H1 (cell line): ENCODE data around the gene COMMD2. TPM values are rescaled to one million over a fixed set of nuclear protein-coding genes. Genes with fewer than 3 reads are reported as not detected.
A peak's percentile ranks its signal among the peaks of the same experiment; 100 is the strongest.

Experiments used
- CTCF ChIA-PET: fragments of 300-600 bp; sonication (Branson Sonifier 250); formaldehyde crosslinking; loops from one replicate; lab custom pipeline; 2021; ENCODE audit not compliant: partially characterized antibody; lab: Charles Lee
- POLR2A ChIA-PET: fragments of 300-600 bp; sonication (Branson Sonifier 250); formaldehyde crosslinking; loops from one replicate; lab custom pipeline; 2021; ENCODE audit warnings: inconsistent platforms; ENCODE audit not compliant: partially characterized antibody; lab: Charles Lee
- DNase-seq, 2 experiments: peaks; one replicate each; pipeline versions ENCODE4 v3.0.0 to v3.0.0-alpha.2; 2010 to 2022; ENCODE audit warnings: low spot score in 2 of 2, low read depth in 1 of 2, mixed read lengths in 1 of 2
- FAIRE-seq: peaks from 2 replicates; lab custom pipeline; 2011; peaks lifted over from hg19 to GRCh38; lab: Jason Lieb, UNC
- H2AFZ ChIP-seq: 2 replicates; pipeline ENCODE4 v1.8.1; 2012; ENCODE audit warnings: low read length, inconsistent platforms
- H2AK5ac ChIP-seq: 2 replicates; pipeline ENCODE4 v1.6.1; 2013; ENCODE audit warnings: low read depth, low read length
- H2BK120ac ChIP-seq: replicated peaks from 2 replicates; pipeline ENCODE3; 2013; ENCODE audit warnings: low read depth, low read length, inconsistent platforms
- H2BK12ac ChIP-seq: 2 replicates; pipeline ENCODE4 v1.6.1; 2013; ENCODE audit warnings: low read depth, low read length
- H2BK15ac ChIP-seq: 2 replicates; pipeline ENCODE4 v1.6.1; 2013; ENCODE audit warnings: low read length
- H2BK20ac ChIP-seq: 2 replicates; pipeline ENCODE4 v1.6.1; 2013; ENCODE audit warnings: low read length
- H2BK5ac ChIP-seq: 2 replicates; pipeline ENCODE4 v1.6.1; 2013; ENCODE audit warnings: low read depth, low read length
- H3K14ac ChIP-seq: 2 replicates; pipeline ENCODE4 v1.6.1; 2013; ENCODE audit warnings: inconsistent platforms; ENCODE audit not compliant: insufficient read length
- H3K18ac ChIP-seq: 2 replicates; pipeline ENCODE4 v1.6.1; 2013; ENCODE audit warnings: low read length; ENCODE audit errors: extremely low read depth
- H3K23ac ChIP-seq: 2 replicates; pipeline ENCODE4 v1.6.1; 2013; ENCODE audit warnings: inconsistent platforms; ENCODE audit not compliant: insufficient read length
- H3K23me2 ChIP-seq: 2 replicates; pipeline ENCODE4 v1.6.1; 2013; ENCODE audit warnings: low read depth, low read length
- H3K27ac ChIP-seq: 2 replicates; pipeline ENCODE4 v1.6.1; 2011; ENCODE audit warnings: low read depth, low read length, inconsistent platforms
- H3K27me3 ChIP-seq, 4 experiments: replicated peaks in 1 of 4; 1 replicate in 1 of 4; 2 replicates in 3 of 4; pipeline versions ENCODE4 v1.6.1 to v1.8.1; 2011 to 2013; ENCODE audit warnings: low read length in 3 of 4, mild to moderate bottlenecking in 3 of 4, inconsistent platforms in 2 of 4, mixed read lengths in 2 of 4, moderate library complexity in 1 of 4; ENCODE audit not compliant: control insufficient read depth in 3 of 4, insufficient read depth in 3 of 4; ENCODE audit errors: extremely low read depth in 1 of 4
- H3K36me3 ChIP-seq, 4 experiments: 2 replicates each; pipeline versions ENCODE4 v1.6.1 to v1.8.1; 2011 to 2013; ENCODE audit warnings: mild to moderate bottlenecking in 4 of 4, low read length in 3 of 4, moderate library complexity in 2 of 4, control low read depth in 1 of 4, inconsistent platforms in 1 of 4; ENCODE audit not compliant: insufficient read depth in 4 of 4, control insufficient read depth in 2 of 4
- H3K4ac ChIP-seq: replicated peaks from 2 replicates; pipeline ENCODE3; 2013; ENCODE audit warnings: low read length, low read depth, mixed read lengths, inconsistent platforms; ENCODE audit not compliant: insufficient read length
- H3K4me1 ChIP-seq, 4 experiments: replicated peaks in 1 of 4; 1 replicate in 1 of 4; 2 replicates in 3 of 4; pipeline versions ENCODE4 v1.6.1 to v1.8.1; 2011 to 2013; ENCODE audit warnings: low read length in 3 of 4, inconsistent platforms in 2 of 4, mixed read lengths in 1 of 4; ENCODE audit not compliant: insufficient read depth in 4 of 4, control insufficient read depth in 3 of 4
- H3K4me2 ChIP-seq, 2 experiments: 2 replicates each; pipeline versions ENCODE4 v1.6.1 to v1.8.1; 2011 to 2013; ENCODE audit warnings: low read depth in 2 of 2, low read length in 2 of 2, control low read depth in 1 of 2, inconsistent platforms in 1 of 2, mild to moderate bottlenecking in 1 of 2; ENCODE audit not compliant: insufficient read depth in 1 of 2
- H3K4me3 ChIP-seq, 4 experiments: fragments of 200-600, 300-600 bp in 1 of 4; sonication (generic), shearing (Covaris generic), sonication (Bioruptor Twin) in 1 of 4; 2 replicates each; pipeline versions ENCODE4 v1.5.1 to v1.8.1; 2011 to 2016; ENCODE audit warnings: low read length in 4 of 4, low read depth in 3 of 4, control low read depth in 2 of 4, inconsistent platforms in 2 of 4, mild to moderate bottlenecking in 2 of 4, mixed read lengths in 1 of 4, moderate library complexity in 1 of 4; ENCODE audit not compliant: insufficient read depth in 2 of 4; ENCODE audit errors: extremely low read depth in 1 of 4
- H3K56ac ChIP-seq: replicated peaks from 2 replicates; pipeline ENCODE3; 2013; ENCODE audit warnings: low read depth, mild to moderate bottlenecking, mixed read lengths, low read length, inconsistent platforms; ENCODE audit not compliant: insufficient read length
- H3K79me1 ChIP-seq: 2 replicates; pipeline ENCODE4 v1.6.1; 2013; ENCODE audit warnings: low read depth, low read length, control low read depth
- H3K79me2 ChIP-seq, 2 experiments: 2 replicates each; pipeline versions ENCODE4 v1.6.1 to v1.8.1; 2012 to 2013; ENCODE audit warnings: low read length in 2 of 2, mild to moderate bottlenecking in 2 of 2, inconsistent platforms in 1 of 2; ENCODE audit not compliant: insufficient read depth in 2 of 2, control insufficient read depth in 1 of 2
- H3K9ac ChIP-seq, 4 experiments: replicated peaks in 1 of 4; 1 replicate in 1 of 4; 2 replicates in 3 of 4; pipeline versions ENCODE4 v1.6.1 to v1.8.1; 2011 to 2013; ENCODE audit warnings: low read depth in 3 of 4, low read length in 3 of 4, control low read depth in 2 of 4, mild to moderate bottlenecking in 2 of 4, moderate library complexity in 2 of 4, inconsistent platforms in 1 of 4; ENCODE audit errors: extremely low read depth in 1 of 4
- H3K9me3 ChIP-seq, 2 experiments: 2 replicates each; pipeline versions ENCODE4 v1.6.1 to v1.8.1; 2012 to 2013; ENCODE audit warnings: mild to moderate bottlenecking in 2 of 2, moderate library complexity in 2 of 2, control low read depth in 1 of 2, inconsistent platforms in 1 of 2, low read depth in 1 of 2, low read length in 1 of 2, mixed read lengths in 1 of 2; ENCODE audit not compliant: insufficient read depth in 2 of 2
- H4K20me1 ChIP-seq, 2 experiments: replicated peaks in 1 of 2; 2 replicates each; pipeline versions ENCODE3 to v1.8.1; 2011 to 2013; ENCODE audit warnings: inconsistent platforms in 2 of 2, low read length in 2 of 2, mild to moderate bottlenecking in 1 of 2; ENCODE audit not compliant: insufficient read depth in 2 of 2, control insufficient read depth in 1 of 2
- H4K5ac ChIP-seq: 2 replicates; pipeline ENCODE4 v1.6.1; 2013; ENCODE audit warnings: low read length, low read depth, mixed read lengths, inconsistent platforms; ENCODE audit not compliant: insufficient read length
- H4K8ac ChIP-seq: 2 replicates; pipeline ENCODE4 v1.8.0; 2013; ENCODE audit warnings: mild to moderate bottlenecking, moderate library complexity, low read length, inconsistent platforms; ENCODE audit not compliant: insufficient read depth; ENCODE audit errors: extremely low read depth
- H4K91ac ChIP-seq: replicated peaks from 2 replicates; pipeline ENCODE3; 2013; ENCODE audit warnings: low read length, mixed read lengths, inconsistent platforms; ENCODE audit not compliant: insufficient read length
- CEBPB ChIP-seq: IDR thresholded peaks from 2 replicates; pipeline ENCODE4 v1.6.1; 2012; ENCODE audit warnings: low read depth, low read length
- EGR1 ChIP-seq: IDR thresholded peaks from 2 replicates; pipeline ENCODE4 v1.6.1; 2011; ENCODE audit warnings: low read depth, low read length, borderline replicate concordance
- EP300 ChIP-seq, 2 experiments: IDR thresholded peaks; 1 replicate in 1 of 2; 2 replicates in 1 of 2; pipeline ENCODE4 v1.6.1; 2011 to 2012; ENCODE audit warnings: low read depth in 2 of 2, low read length in 2 of 2, mild to moderate bottlenecking in 2 of 2, borderline replicate concordance in 1 of 2, inconsistent platforms in 1 of 2, moderate library complexity in 1 of 2
- FOSL1 ChIP-seq: IDR thresholded peaks from 2 replicates; pipeline ENCODE4 v1.6.1; 2011; ENCODE audit warnings: mild to moderate bottlenecking, low read depth, low read length, moderate library complexity; ENCODE audit not compliant: insufficient read depth
- GABPA ChIP-seq: IDR thresholded peaks from 2 replicates; pipeline ENCODE4 v1.6.1; 2011; ENCODE audit warnings: mild to moderate bottlenecking, low read length, moderate library complexity, borderline replicate concordance; ENCODE audit not compliant: insufficient read depth
- HDAC6 ChIP-seq: IDR thresholded peaks from one replicate; pipeline ENCODE4 v1.7.1; 2012; ENCODE audit warnings: low read depth, mild to moderate bottlenecking, inconsistent platforms, low read length, moderate library complexity
- JUN ChIP-seq: IDR thresholded peaks from 2 replicates; pipeline ENCODE4 v1.6.1; 2011; ENCODE audit warnings: low read depth, mild to moderate bottlenecking, improper control_type of control experiment, low read length
- JUND ChIP-seq: IDR thresholded peaks from 2 replicates; pipeline ENCODE4 v1.6.1; 2011; ENCODE audit warnings: mild to moderate bottlenecking, improper control_type of control experiment, low read length
- NRF1 ChIP-seq: IDR thresholded peaks from 2 replicates; pipeline ENCODE4 v1.6.1; 2011; ENCODE audit warnings: mild to moderate bottlenecking, low read depth, low read length, improper control_type of control experiment
- RFX5 ChIP-seq: IDR thresholded peaks from 2 replicates; pipeline ENCODE4 v1.6.1; 2011; ENCODE audit warnings: low read depth, low read length, improper control_type of control experiment, borderline replicate concordance
- WGBS, 2 experiments: shearing (Covaris generic) in 1 of 2; methylation state at CpG; one replicate each; pipeline versions ENCODE4 v1.1.6 to v1.1.7; 2013 to 2015; ENCODE audit warnings: low lambda C conversion rate in 2 of 2, mixed read lengths in 2 of 2, inconsistent platforms in 1 of 2, low coverage in 1 of 2, missing lambda C conversion rate in 1 of 2; ENCODE audit not compliant: insufficient replicate concordance in 2 of 2, insufficient coverage in 1 of 2, insufficient read length in 1 of 2; ENCODE audit errors: extremely low coverage in 1 of 2, missing lambda C conversion rate in 1 of 2; 5-methylcytosine and 5-hydroxymethylcytosine counted together
- polyA plus RNA-seq, 7 experiments: library from polyadenylated mRNA; depleted of rRNA in 3 of 7; stranded (reverse) in 5 of 7; unstranded in 2 of 7; fragments of >200 nt in 5 of 7; fragments of 200-250 nt in 2 of 7; gene quantifications; 1 replicate in 5 of 7; 2 replicates in 1 of 7; 4 replicates in 1 of 7; pipeline versions ENCODE4 v1.2.1 to v1.2.3, GENCODE V29; 2011 to 2013; ENCODE audit warnings: missing spikeins in 2 of 7, mixed read lengths in 2 of 7
- total RNA-seq: library from RNA; stranded (reverse); fragmentation: NEBNext Ultra II Directional; extraction: Animal tissue kit (Norgen Biotek cat#: 25700); gene quantifications from 2 replicates; pipeline ENCODE4 v1.2.1, GENCODE V29; 2021

Gene COMMD2
- total and polyA plus RNA-seq, 2 of the 8 experiments (the other 6 are each of a cell fraction or from before 2014, with no cell fraction given): 20.2 to 57.2 TPM

GRCh38 chr3:149713730-149714654 lies 38.3 kb downstream of the COMMD2 start:
- Histone ChIP-seq H3K9ac (no peak overlapping the region), H3K9me3 (no peaks in the 10 kb centered on the region), H2BK12ac (no peak overlapping the region), H3K23me2 (no peaks in the 10 kb centered on the region), H3K23ac (no peak overlapping the region), H2BK120ac (no peak overlapping the region), H3K4me3 (no peak overlapping the region), H3K27ac (no peak overlapping the region), H4K20me1 (no peaks in the 10 kb centered on the region), H2AK5ac (no peak overlapping the region), H4K5ac (no peak overlapping the region), H2BK15ac (no peak overlapping the region), H3K14ac (no peak overlapping the region), H3K4me1 (no peaks in the 10 kb centered on the region; a peak in 1 of 7 replicates)
- ChIA-PET CTCF (interaction anchor here (0.8 to 7.9 kb wide), 11 partner anchors 9 to 210 kb away, joined by 3 to 72 read pairs (median 4); no protein-coding TSS in a partner anchor), POLR2A (no interaction called here)
- 96% methylated on average over 35 of the region's 38 CpGs; no CpG with 5 or more reads in 1 of the 2 experiments for WGBS, 2 experiments
- FAIRE-seq: no peak
- no peak for DNase-seq
- TF ChIP-seq FOSL1: no peak
- TF ChIP-seq JUND: no peak
- no peak for TF ChIP-seq HDAC6
- TF ChIP-seq GABPA: no peak
- TF ChIP-seq RFX5: no peak
- no peak for TF ChIP-seq NRF1
- TF ChIP-seq CEBPB: no peak
- no peak for TF ChIP-seq JUN
- TF ChIP-seq EP300 (IDR thresholded peaks at IDR 0.05; ENCODE audit: borderline replicate concordance in 1 of 2, low read depth in 2 of 2, low read length in 2 of 2): no peak
- TF ChIP-seq EGR1: no peak
- TF ChIP-seq, all 59 proteins: peak for 0
- Histone ChIP-seq H3K4me2 (no peak overlapping the region), H3K18ac (no peak overlapping the region), H3K79me2 (no peaks in the 10 kb centered on the region), H3K36me3 (no peaks in the 10 kb centered on the region), H3K27me3 (no peaks in the 10 kb centered on the region), H2AFZ (no peak overlapping the region), H3K4ac (no peak overlapping the region), H3K79me1 (no peaks in the 10 kb centered on the region), H2BK5ac (no peak overlapping the region), H3K56ac (no peak overlapping the region), H2BK20ac (no peak overlapping the region), H4K91ac (no peak overlapping the region), H4K8ac (peak overlapping the region; percentile 51; the same call in 1 of the 2 replicates)
